ENCODE data around the gene MSRB3.
"Not testable (repeated sequence)": the region's sequence is repeated elsewhere in the genome, so short reads cannot be mapped to it uniquely, and the experiment has no call there.

The MSRB3 gene

DNA sequence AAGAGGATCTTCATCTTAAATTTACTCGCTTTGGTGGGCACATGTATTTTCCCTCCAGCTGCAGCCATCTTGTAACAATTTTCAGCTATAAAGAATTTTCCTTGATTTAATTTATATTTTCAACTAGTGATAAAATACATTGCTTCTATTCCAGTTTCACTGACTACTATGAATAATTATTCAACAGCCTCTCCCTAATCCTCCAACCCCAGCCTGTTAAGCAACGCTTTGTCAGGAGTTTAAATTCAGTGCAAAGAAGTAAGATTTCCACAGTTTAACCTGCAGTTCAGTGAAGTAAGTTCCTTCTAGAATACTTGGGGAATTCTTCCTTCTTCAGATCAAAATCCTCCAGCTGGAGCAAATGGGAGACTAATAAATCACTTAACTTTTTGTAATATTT is 180.2 kb downstream of the MSRB3 start:
- DNase-seq (ENCODE audit: low read depth), result no peak

DNA sequence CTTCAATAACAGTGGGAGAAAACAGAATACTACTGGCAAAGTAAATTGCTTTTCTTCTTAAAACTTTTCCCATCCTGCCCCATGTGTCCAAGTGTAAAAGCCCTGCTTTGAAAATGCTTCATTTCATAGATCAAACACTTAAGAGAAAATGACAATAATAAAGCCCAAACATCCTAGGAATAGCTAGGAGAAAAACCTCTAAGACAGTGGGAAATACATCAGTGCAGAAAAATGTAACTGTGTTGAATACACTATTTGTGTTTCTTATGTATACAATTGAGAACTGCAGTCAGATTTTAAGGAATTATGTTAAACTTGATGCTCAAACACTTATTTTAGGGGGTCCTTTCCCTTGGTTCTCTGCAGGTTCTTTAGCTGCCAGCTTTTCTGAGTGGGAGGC is 181.1 kb downstream of the MSRB3 start:
- DNase-seq (ENCODE audit: low read depth), result no peak

DNA sequence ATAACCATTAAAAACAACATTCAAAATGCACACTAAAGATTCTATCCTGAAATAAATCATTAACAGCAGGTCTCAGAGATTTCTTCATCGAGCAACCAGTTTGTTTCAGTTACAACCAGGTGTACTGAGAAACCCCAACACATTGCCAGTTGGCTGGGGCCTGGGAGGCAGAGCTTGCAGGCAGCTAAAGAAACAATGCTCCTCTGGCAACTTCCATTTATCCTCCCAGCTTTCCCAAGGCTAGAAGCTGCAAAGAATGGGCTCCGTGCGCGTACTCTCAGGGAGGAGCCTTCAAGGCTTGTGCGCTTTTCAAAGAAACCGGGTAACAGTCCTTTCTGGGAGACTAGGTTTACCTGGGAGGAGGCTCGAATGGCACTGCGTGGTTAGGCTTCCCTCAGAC is 181.6 kb downstream of the MSRB3 start:
- no peak for DNase-seq (ENCODE audit: low read depth)

DNA sequence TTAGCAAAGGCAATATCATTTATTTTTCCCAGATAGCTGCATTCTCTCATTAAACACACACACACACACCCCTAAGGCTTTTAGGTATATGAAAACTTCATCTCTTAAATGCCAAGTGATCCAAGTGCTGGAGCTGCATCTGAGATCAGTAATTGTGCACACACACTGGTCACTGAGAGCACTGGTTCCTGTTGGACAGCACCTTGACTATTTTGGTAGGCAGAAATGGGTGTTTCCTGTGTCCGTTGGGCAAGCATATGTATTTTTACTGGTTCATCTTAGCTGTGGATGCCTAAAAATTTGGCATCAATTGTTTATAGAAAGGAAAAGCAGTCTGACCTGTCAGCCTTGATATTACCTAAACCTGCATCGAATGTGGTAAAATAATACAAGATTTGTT is 182.5 kb downstream of the MSRB3 start:
- no peak for DNase-seq (ENCODE audit: low read depth)

DNA sequence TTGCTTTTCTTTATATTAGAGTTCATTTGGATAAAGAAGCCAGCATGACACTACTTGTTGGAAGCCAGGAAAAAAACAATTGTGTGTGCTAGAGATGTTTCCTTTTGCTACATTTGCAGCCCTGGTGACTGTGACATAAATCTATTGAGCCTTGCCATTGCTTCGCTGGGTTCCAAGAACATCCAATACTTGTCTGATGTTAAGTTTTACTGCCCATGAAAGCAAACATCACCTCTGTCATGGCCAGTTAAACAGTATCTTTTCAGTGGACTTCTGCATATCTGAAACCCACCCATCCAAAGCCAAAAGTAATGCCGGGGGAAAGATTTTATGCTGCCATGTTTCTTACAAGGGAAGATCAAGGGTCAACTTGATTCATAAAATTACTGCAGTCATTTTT is 184.0 kb downstream of the MSRB3 start:
- DNase-seq (ENCODE audit: low read depth), result no peak

DNA sequence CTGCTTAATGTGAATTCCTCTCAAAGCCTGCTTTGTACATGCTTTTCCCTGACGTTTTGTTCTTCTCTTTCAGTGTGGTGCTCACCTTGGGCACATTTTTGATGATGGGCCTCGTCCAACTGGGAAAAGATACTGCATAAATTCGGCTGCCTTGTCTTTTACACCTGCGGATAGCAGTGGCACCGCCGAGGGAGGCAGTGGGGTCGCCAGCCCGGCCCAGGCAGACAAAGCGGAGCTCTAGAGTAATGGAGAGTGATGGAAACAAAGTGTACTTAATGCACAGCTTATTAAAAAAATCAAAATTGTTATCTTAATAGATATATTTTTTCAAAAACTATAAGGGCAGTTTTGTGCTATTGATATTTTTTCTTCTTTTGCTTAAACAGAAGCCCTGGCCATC is 184.6 kb downstream of the MSRB3 start:
- DNase-seq (ENCODE audit: low read depth), result no peak

DNA sequence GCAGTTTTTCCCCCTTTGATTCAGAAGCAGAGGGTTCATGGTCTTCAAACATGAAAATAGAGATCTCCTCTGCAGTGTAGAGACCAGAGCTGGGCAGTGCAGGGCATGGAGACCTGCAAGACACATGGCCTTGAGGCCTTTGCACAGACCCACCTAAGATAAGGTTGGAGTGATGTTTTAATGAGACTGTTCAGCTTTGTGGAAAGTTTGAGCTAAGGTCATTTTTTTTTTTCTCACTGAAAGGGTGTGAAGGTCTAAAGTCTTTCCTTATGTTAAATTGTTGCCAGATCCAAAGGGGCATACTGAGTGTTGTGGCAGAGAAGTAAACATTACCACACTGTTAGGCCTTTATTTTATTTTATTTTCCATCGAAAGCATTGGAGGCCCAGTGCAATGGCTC is 185.1 kb downstream of the MSRB3 start:
- no peak for DNase-seq (ENCODE audit: low read depth)

DNA sequence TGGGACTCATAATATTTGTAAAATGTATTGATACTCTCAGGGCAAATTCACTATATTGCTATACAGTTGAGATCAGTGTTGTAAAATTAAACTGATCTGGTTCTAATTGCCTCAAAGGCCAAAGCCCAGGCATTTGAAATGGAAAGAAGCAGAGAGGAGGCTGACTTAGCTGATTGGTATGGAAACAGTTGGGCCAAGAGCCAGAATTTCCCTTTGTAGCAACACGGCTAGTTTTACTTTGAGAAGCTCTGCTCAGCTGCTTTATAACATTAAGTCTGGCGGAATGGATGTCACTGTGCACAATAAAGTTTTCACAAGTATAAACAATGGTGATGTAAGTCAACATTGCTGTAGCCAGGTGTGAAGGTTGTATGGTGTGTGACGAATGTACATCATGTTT is 186.4 kb downstream of the MSRB3 start:
- DNase-seq (ENCODE audit: low read depth), result no peak

DNA sequence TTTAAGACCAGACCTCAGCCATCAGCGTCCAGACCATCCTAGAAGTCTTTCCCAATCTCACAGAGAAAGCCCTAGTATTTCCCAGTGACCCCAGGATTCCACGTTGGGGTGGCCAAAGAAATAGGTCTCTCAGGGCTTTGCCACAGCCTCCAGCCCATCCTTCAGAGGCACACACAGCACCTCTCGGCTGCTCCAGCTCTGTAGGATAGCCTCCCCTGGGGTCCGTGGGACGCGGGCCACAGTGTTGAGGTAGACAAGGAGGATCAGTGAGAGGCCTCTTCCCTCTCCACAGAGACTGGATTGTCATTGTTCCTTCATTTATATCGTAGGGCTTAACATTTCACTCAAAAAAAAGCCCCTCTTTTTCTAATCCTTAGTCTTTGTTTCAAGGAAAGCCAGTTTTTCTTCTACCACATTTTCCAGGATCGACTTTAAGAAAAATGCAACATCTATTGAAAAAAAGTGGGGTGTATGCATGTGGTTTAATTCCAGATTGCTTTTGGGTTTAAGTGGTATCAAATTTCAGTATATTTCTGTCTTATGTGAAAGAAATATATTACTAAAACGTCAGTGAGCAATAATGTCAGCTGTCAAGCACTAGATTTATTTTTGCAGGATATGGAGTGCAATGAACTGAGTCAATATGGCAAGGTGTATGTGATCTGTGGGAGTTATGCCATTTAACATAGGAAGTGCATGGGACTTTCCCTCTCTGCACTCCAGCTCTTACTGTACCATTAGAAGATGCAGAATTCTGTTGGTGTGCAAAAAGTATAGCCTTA is 187.5 kb downstream of the MSRB3 start:
- no peak for DNase-seq (ENCODE audit: low read depth)

DNA sequence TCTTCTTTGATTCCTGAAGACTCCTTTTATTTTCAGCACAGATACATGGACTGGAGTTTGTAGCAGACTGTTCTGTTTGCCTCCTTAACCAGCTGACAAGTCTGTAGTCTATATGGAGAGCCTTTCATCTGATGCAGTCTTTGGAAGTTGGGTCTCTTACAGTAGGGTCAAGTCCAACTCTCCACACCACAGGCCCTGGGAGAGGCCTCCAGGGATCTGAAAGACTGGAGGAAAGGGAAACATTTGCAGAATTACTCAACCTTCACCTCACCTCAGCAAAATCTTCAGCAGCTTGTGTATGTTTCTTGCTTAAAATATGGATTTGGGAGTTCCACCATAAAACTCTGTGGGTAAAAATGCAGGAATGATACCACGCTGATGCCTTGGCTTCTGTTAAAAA is 188.4 kb downstream of the MSRB3 start:
- DNase-seq (ENCODE audit: low read depth), result no peak

DNA sequence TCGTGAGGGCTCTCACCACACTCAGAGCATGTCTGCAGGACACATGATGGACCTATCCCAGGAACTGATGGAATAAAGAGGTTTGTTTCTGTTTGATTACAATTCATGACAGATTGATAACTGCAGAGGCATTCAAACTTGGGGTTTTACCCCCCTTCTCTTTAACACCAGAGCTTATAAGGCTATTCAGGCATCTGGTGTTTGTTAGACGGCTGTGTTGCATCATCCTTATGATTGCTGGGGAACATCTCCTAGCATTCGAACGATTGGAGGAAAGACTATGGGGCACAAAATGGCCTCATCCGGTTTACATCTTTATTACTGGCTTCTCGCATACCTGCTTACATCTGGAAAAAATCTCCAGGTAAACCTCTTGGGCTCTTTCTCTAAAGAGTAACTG is 191.8 kb downstream of the MSRB3 start:
- DNase-seq (ENCODE audit: low read depth), result no peak

DNA sequence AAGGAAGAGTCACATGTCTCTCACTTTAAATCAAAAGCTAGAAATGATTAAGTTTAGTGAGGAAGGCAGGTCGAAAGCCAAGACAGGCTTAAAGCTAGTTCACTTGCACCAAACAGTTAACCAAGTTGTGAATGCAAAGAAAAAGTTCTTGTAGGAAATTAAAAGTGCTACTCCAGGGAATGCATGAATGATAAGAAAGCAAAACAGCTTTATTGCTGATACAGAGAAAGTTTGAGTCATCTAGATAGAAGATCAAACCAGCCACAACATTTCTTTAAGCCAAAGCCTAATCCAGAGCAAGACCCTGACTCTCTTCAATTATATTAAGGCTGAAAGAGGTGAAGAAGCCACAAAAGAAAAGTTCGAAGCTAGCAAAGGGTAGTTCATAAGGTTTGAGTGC is 193.6 kb downstream of the MSRB3 start:
- no peak for DNase-seq (ENCODE audit: low read depth)

DNA sequence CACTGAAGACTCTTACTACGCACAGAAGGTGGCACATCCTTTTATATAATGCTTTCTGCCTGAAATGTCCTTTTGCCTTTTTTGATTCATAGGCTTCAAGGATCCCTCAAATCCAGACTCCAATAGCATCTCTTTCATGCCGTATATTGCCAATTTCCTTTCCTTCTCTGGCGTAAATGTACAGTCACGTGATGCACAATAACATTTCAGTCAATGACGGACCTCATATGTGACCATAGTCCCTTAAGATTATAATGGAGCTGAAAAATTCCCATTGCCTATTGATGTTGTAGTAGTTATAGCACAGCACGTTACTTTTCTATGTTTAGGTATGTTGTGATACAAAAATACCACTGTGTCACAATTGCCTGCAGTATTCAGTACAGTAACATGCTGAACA is 196.3 kb downstream of the MSRB3 start:
- no peak for DNase-seq (ENCODE audit: low read depth)

DNA sequence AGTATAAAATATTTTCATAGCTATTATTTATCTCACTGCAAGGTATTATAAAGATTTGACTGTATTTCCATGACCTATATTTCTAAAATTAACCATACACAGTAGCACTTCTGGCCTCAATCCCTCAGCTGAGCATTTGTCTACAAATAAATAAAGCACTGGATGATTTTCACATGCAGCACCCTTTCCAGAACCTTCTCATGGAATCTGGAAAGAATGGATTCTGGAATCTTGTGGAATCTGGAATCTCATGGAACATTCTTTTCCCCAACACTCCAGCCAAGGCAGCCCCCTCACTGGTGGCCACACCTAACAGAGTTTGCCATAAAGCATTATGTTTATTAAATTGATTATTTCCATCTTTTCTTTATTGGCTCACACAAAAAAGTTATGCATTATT is 199.2 kb downstream of the MSRB3 start:
- no peak for DNase-seq (ENCODE audit: low read depth)

DNA sequence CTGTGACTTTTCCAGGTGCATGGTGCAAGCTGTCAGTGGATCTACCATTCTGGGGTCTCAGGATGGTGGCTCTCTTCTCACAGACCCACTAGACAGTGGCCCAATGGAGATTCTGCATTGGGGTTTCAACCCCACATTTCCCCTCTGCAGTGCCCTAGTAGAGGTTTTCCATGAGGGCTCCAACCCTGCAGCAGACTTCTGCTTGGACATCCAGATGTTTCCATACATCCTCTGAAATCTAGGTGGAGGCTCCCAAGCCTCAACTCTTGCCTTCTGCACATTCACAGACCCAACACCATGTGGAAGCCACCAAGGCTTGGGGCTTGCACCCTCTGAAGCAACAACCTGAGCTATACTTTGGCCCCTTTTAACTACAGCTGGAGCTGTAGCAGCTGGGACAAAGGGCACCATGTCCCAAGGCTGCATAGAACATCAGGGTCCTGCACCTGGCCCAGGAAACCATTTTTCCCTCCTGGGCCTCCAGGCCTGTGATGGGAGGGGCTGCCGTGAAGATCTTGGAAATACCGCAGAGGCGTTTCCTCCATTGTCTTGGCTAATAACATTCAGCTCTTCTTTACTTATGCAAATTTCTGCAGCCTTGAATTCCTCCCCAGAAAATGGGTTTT is 205.5 kb downstream of the MSRB3 start:
- not testable (repeated sequence) for DNase-seq (ENCODE audit: low read depth)

DNA sequence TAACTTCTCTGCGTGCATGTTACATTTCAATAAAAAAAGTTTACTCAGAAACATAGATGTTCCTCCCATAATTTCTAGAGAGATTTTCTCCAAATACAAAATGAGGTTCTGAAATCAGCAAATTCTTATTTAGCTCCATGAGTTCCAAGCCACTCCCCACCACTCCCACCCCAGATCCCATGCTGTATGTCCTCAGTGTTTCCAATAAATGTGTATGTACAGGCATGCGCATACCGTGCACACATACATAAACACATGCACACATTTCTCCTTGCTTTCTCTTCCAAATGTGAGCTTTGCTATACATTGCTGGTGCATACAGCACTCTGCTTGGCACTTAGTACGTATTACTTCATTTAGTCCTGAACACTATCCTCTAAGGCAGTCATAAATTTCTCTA is 209.7 kb downstream of the MSRB3 start:
- no peak for DNase-seq (ENCODE audit: low read depth)

DNA sequence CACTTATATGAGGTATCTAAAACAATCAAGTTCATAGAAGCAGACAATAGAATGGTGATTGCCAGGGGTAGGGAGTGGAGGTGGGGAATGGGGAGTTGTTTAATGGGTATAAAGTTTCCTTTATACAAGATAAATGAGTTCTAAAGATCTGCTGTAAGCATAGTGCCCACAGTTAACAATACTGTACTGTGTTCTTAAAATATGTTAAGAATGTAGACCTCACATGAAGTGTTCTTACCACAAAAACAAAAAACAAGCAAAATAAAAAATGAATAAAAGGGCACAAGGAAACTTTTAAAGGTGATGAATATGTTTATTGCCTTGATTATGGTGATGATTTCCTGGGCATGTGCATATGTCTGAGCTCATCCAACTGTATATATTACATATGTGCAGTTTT is 211.8 kb downstream of the MSRB3 start:
- DNase-seq (ENCODE audit: low read depth), result no peak

DNA sequence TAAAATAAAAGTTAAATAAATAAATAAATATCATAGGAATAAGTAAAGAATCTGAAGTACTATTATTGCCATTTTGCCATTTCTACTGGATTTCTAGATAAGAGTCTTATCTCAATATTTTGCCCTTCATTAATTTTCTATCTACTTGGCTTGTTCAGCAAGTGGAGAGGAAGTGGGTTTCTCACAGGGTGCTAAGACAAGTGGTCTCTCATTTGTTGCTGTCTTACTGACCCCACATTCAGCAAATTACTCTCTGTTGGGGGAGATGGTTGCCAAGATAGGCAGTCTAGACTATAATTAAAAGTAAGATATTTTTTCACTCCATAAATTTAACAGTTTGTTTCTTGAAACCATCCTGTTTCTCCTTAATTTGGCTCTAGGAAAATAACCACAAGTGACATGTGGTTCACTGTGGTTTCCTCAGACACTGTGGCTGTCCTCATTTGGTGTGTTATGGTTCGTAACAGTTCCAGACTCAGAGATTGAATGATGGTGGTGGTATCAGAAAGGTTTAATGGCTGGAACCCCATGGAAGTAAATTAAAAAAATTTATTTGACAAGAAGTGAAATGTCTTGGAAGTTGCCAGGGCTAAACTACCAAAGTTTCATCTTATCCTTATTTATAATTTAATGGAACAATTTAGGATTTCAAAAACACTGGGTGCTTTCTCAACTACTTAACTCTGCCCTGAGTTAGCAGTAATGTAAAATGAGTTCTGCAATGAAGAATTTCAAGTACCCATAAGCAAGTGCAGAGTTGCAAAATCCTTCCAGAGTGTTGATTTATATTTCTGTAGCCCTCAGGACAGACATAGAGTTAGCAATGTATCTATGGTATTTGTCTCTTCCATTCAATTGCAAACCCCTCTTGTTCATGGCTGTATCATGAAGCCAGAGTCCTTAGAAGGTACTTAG is 214.8 kb downstream of the MSRB3 start:
- no peak for DNase-seq (ENCODE audit: low read depth)

DNA sequence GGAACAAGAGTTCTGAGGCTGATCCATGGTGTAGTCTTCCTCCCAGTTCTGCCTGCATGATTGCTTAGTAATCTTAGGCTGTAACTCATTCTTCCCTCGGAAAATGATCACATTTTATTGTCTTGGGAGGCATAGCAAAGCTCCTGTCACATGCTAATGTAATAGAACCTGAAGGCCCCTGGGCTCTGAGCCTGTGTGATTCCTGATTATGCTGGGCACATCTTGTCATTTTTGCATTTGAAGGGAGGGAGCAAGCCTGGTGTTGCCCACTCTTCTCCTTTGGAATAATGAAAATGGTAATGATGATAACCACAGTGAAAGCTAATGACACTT is 215.4 kb downstream of the MSRB3 start:
- DNase-seq (ENCODE audit: low read depth), result no peak

DNA sequence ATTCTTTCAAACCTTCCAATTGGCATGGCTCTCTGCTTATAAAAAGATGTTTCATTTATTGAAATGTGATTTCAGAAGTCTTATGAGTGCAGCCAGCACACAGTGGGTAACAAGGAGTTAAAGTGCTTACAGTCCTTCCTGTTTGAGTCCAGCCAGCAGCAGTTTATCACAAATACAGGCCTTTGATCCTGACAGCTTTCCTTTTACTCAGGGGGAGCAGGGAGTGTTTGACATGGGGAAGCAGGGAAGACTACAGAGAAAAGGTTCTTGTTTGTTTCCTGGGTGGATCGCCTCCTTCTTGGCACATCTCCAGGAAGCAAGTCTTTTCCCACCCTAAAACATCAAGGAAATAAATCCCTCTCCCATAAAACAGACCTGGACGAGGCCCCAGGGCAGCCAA is 216.1 kb downstream of the MSRB3 start:
- DNase-seq (ENCODE audit: low read depth), result no peak

DNA sequence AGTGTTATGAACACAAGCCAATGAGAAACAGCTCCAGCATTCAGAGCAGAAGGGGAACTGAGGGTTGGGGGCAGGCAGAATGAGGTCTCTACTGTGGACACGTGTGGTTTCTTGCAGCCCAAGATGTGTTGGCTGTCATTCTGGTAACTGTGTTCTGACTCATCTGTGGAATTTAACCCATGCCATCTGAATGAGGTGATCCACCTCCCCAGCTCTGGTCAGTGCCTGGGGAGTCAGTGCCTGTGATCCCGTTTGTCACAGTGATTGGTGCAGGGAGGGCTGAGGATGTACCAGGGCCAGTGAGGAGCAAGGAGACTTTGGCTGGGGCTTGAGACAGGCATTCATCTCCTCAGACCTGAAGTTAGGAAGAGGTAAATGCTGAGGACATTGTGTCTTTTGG is 216.8 kb downstream of the MSRB3 start:
- no peak for DNase-seq (ENCODE audit: low read depth)

DNA sequence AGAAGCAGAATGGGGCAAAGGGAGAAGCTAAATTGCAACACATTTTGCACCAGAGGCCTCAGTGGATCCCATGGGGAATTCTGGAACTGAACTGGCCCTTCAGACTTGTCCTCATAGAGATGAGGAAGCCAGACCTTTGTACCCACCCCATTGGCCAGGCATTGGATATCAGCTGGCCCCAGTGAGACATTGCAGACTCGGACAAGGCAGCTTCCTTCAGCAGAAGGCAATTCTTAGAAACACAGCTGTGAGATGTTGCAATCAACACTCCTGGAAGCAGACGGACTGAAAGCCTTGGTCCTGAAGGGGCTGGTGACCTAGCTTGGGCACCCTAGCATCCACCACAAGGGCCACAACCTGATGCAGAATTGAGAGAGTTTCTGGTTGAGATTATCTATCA is 218.1 kb downstream of the MSRB3 start:
- no peak for DNase-seq (ENCODE audit: low read depth)

DNA sequence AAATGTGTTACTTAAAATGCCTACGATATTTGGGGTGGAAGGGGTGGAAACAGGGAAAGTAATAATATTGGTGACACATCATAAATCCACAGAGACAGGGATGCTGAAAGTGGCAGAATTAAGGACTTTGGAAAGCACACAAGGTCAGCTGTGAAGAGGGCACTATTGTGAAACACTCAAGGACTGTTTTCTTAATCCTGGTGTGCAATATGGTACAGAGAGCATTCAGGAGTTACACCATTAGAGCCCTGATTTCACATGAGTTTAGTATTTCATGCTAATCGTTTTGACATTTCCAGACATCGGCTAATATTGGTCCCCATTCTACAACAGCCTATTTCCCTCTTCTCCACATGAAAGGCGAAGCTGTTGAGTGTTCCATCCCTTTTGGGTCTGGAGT is 219.2 kb downstream of the MSRB3 start:
- DNase-seq (ENCODE audit: low read depth), result no peak
